ACC112 (cell line): Measurements from ENCODE around the gene NTF4.
"Not testable (repeated sequence)": the region's sequence is repeated elsewhere in the genome, so short reads cannot be mapped to it uniquely, and the experiment has no call there.

Experiments
- H2AFZ ChIP-seq: fragments of 200-600 bp; sonication (generic); one replicate; pipeline ENCODE4 v1.6.0; 2017; ENCODE audit warnings: antibody characterized with exemption, low read length; ENCODE audit not compliant: unreplicated experiment
- H3K27ac ChIP-seq: fragments of 200-600 bp; sonication (generic); 2 replicates; pipeline ENCODE4 v1.5.1; 2014; ENCODE audit warnings: low read depth, mild to moderate bottlenecking, antibody characterized with exemption, low read length, moderate library complexity
- H3K27me3 ChIP-seq: fragments of 200-600 bp; sonication (generic); 2 replicates; pipeline ENCODE4 v1.6.1; 2014; ENCODE audit warnings: mild to moderate bottlenecking, antibody characterized with exemption, low read length, moderate library complexity, mixed read lengths; ENCODE audit not compliant: insufficient read depth
- H3K36me3 ChIP-seq: fragments of 200-600 bp; sonication (generic); 2 replicates; pipeline ENCODE4 v1.6.1; 2016; ENCODE audit warnings: mild to moderate bottlenecking, antibody characterized with exemption, low read length, moderate library complexity, mixed read lengths; ENCODE audit not compliant: insufficient read depth
- H3K4me1 ChIP-seq: fragments of 200-600 bp; sonication (generic); one replicate; pipeline ENCODE4 v1.6.1; 2016; ENCODE audit warnings: low read length, mixed read lengths; ENCODE audit not compliant: insufficient read depth, unreplicated experiment, control insufficient read depth
- H3K4me3 ChIP-seq: fragments of 200-600 bp; sonication (generic); 2 replicates; pipeline ENCODE4 v1.5.1; 2014; ENCODE audit warnings: mild to moderate bottlenecking, low read depth, low read length
- H3K79me2 ChIP-seq: fragments of 200-600 bp; sonication (generic); one replicate; pipeline ENCODE4 v1.6.0; 2016; ENCODE audit warnings: low read length; ENCODE audit not compliant: control insufficient read depth, unreplicated experiment, insufficient read depth

NTF4 gene

GRCh38 chr19:49065905-49066512, 1.4 kb upstream of the NTF4 start:
- H3K79me2 ChIP-seq, result no peaks in the 10 kb centered on the region
- H3K4me3 ChIP-seq, result no peak overlapping the region
- H3K27ac ChIP-seq, result no peak overlapping the region
- no peaks in the 10 kb centered on the region for H3K36me3 ChIP-seq
- no peaks in the 10 kb centered on the region for H3K4me1 ChIP-seq
- 0 out of 2 replicates have a peak, but pooled peaks cover 3% of the 10 kb centered on the region for H3K27me3 ChIP-seq
- no peak overlapping the region for H2AFZ ChIP-seq

- no peaks in the 10 kb centered on the region for H3K36me3 ChIP-seq
- no peaks in the 10 kb centered on the region for H3K4me1 ChIP-seq
- no peak overlapping the region for H2AFZ ChIP-seq
- no peak overlapping the region for H3K27ac ChIP-seq
- 0 out of 2 replicates have a peak, but pooled peaks cover 3% of the 10 kb centered on the region for H3K27me3 ChIP-seq
- H3K4me3 ChIP-seq, result no peak overlapping the region
- no peaks in the 10 kb centered on the region for H3K79me2 ChIP-seq
Observed at GRCh38 chr19:49064029-49064629, 489 bp downstream of the NTF4 start.

- H3K4me3 ChIP-seq, result no peak overlapping the region
- H3K36me3 ChIP-seq, result no peaks in the 10 kb centered on the region
- no peak overlapping the region for H3K27ac ChIP-seq
- no peaks in the 10 kb centered on the region for H3K79me2 ChIP-seq
- 0 out of 2 replicates have a peak, but pooled peaks cover 3% of the 10 kb centered on the region for H3K27me3 ChIP-seq
- H3K4me1 ChIP-seq, result no peaks in the 10 kb centered on the region
- no peak overlapping the region for H2AFZ ChIP-seq
Observed at GRCh38 chr19:49061445-49061844, 3.2 kb downstream of the NTF4 start.

- no peaks in the 10 kb centered on the region for H3K36me3 ChIP-seq
- H3K4me3 ChIP-seq, result no peak overlapping the region
- H3K27me3 ChIP-seq, result 0 out of 2 replicates have a peak, but pooled peaks cover 3% of the 10 kb centered on the region
- no peaks in the 10 kb centered on the region for H3K79me2 ChIP-seq
- no peak overlapping the region for H2AFZ ChIP-seq
- H3K27ac ChIP-seq, result no peak overlapping the region
- no peaks in the 10 kb centered on the region for H3K4me1 ChIP-seq
Observed at GRCh38 chr19:49061000-49061399, 3.6 kb downstream of the NTF4 start.

GRCh38 chr19:49059053-49059452, 5.6 kb downstream of the NTF4 start:
- H3K4me3 ChIP-seq, result no peak overlapping the region
- no peaks in the 10 kb centered on the region for H3K27me3 ChIP-seq
- H3K27ac ChIP-seq, result no peak overlapping the region
- no peaks in the 10 kb centered on the region for H3K79me2 ChIP-seq
- H2AFZ ChIP-seq, result no peak overlapping the region
- no peaks in the 10 kb centered on the region for H3K4me1 ChIP-seq
- no peaks in the 10 kb centered on the region for H3K36me3 ChIP-seq

GRCh38 chr19:49058562-49058961, 6.1 kb downstream of the NTF4 start:
- H3K4me1 ChIP-seq, result no peaks in the 10 kb centered on the region
- H3K27ac ChIP-seq, result no peak overlapping the region
- H3K36me3 ChIP-seq, result no peaks in the 10 kb centered on the region
- no peaks in the 10 kb centered on the region for H3K27me3 ChIP-seq
- no peak overlapping the region for H2AFZ ChIP-seq
- H3K79me2 ChIP-seq, result no peaks in the 10 kb centered on the region
- H3K4me3 ChIP-seq, result no peak overlapping the region

- no peaks in the 10 kb centered on the region for H3K27me3 ChIP-seq
- H3K27ac ChIP-seq, result 0 out of 2 replicates have a peak within 1 kb of the TSS, but pooled peaks have one; percentile 13
- H3K4me1 ChIP-seq, result no peaks in the 10 kb centered on the region
- peak within 1 kb of the TSS; percentile 86 for H3K4me3 ChIP-seq
- H3K36me3 ChIP-seq, result no peaks in the 10 kb centered on the region
- no peaks in the 10 kb centered on the region for H3K79me2 ChIP-seq
- peak within 1 kb of the TSS; percentile 80 for H2AFZ ChIP-seq
Observed at GRCh38 chr19:49057636-49058234, 6.9 kb downstream of the NTF4 start, which contains the start of gene CGB7. Gene CGB7, minus strand, starts transcription at chr19:49057749. Its CDS starts 2,374 bp downstream, at chr19:49055375.

- H3K36me3 ChIP-seq, H3K79me2 ChIP-seq, H3K27me3 ChIP-seq, H3K4me1 ChIP-seq: not testable (repeated sequence)
- 0 out of 2 replicates have a peak overlapping the region, but pooled peaks have one; percentile 13 for H3K27ac ChIP-seq
- H2AFZ ChIP-seq, result peak overlapping the region; percentile 80
- H3K4me3 ChIP-seq, result peak overlapping the region; percentile 86
Observed at GRCh38 chr19:49056902-49057596, 7.6 kb downstream of the NTF4 start.

GRCh38 chr19:49056101-49056901, 8.3 kb downstream of the NTF4 start:
- no peak overlapping the region for H3K27ac ChIP-seq
- no peaks in the 10 kb centered on the region for H3K4me1 ChIP-seq
- peak overlapping the region; percentile 80 for H2AFZ ChIP-seq
- H3K36me3 ChIP-seq, result no peaks in the 10 kb centered on the region
- no peaks in the 10 kb centered on the region for H3K27me3 ChIP-seq
- H3K4me3 ChIP-seq, result peak overlapping the region; percentile 86
- H3K79me2 ChIP-seq, result no peaks in the 10 kb centered on the region

- not testable (repeated sequence) for H2AFZ ChIP-seq, H3K36me3 ChIP-seq, H3K27ac ChIP-seq, H3K4me3 ChIP-seq, H3K4me1 ChIP-seq, H3K79me2 ChIP-seq, H3K27me3 ChIP-seq
Observed at GRCh38 chr19:49050376-49051033, 14.1 kb downstream of the NTF4 start.
